ENCODE results near the gene IGFBP4. TPM values are rescaled to one million over a fixed set of nuclear protein-coding genes. Genes with fewer than 3 reads are reported as not detected.

The IGFBP4 gene
- total and polyA plus RNA-seq, 4 experiments from 2014 or later: 3.3 to 6.1 (median 5.5) TPM

DNA sequence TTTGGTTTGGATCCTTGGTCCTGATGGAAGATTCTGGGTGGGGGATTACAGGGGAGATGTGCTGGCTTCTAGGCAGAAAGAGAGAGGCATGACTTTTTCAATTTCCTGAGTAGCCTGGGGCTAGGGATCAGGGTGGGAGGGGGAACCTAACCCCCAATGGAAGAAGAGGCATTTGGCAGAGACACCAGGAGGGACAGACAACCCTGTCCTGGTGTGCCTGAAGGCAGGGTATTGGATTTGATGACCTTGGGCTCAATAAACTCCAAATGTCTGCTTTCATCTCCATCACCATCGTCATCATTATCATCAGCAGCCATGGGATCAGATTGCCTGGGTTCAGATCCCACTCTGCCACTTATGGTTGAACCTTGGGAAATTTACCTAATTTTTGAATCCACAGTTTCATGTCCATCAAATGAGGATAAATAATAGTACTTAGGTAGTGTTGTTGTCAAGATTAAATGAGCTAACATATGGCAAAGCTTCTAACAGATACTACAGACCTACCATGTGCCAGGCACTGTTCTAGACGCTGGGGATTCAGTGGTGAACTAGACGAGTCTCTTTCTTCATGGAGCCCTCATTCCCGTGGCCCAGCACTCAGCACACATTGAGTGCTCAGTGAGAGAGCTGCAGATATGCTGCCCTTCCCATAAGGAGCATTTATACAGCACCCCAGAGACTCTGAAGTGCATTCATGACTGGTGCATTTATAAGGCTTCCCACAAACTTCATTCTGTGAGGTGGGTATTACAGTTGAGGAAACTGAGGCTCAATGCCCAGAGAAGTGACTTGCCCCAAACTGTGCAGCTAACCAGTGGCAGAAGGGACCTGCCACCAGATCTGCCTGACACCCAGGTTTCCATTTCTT lies 26.8 kb downstream of the IGFBP4 start:
- Histone ChIP-seq H3K4me1 (ENCODE audit: insufficient read depth, low read length) (no peaks in the 10 kb centered on the region), H3K4me3 (ENCODE audit: low read length in 2 of 2) (no peak overlapping the region), H3K9me3 (ENCODE audit: control insufficient read depth in 1 of 2, low read length in 2 of 2) (no peaks in the 10 kb centered on the region), H3K36me3 (ENCODE audit: insufficient read depth, low read length) (no peaks in the 10 kb centered on the region), H3K27me3 (ENCODE audit: insufficient read depth, low read length) (no peaks in the 10 kb centered on the region), H3K27ac (ENCODE audit: low read depth, low read length) (no peak overlapping the region)
- Mint-ChIP-seq H3K4me3 (no peak overlapping the region), H3K36me3 (no peaks in the 10 kb centered on the region), H3K9me3 (no peaks in the 10 kb centered on the region), H3K4me1 (no peaks in the 10 kb centered on the region), H3K27ac (no peak overlapping the region), H3K27me3 (no peaks in the 10 kb centered on the region)
- ChIA-PET POLR2A (ENCODE audit: partially characterized antibody) (interaction anchor here (0.6 kb wide), 1 partner anchor 825 kb away, joined by 3 read pairs; no protein-coding TSS in a partner anchor), CTCF (ENCODE audit: partially characterized antibody) (interaction anchor here (0.9 to 2.1 kb wide), 4 partner anchors 55 to 69 kb away, joined by 3 to 6 read pairs (median 4); no protein-coding TSS in a partner anchor)
- no peak for DNase-seq
- intact Hi-C loops (cut with micrococcal nuclease): no loop called here

- Histone ChIP-seq H3K27ac (ENCODE audit: low read depth, low read length) (no peak overlapping the region), H3K4me1 (ENCODE audit: insufficient read depth, low read length) (no peaks in the 10 kb centered on the region), H3K9me3 (ENCODE audit: control insufficient read depth in 1 of 2, low read length in 2 of 2) (no peaks in the 10 kb centered on the region), H3K36me3 (ENCODE audit: insufficient read depth, low read length) (no peaks in the 10 kb centered on the region), H3K4me3 (ENCODE audit: low read length in 2 of 2) (no peak overlapping the region), H3K27me3 (ENCODE audit: insufficient read depth, low read length) (no peaks in the 10 kb centered on the region)
- peak overlapping the region in 2 of 7 donors; percentile 19 to 29 for H3K27ac Mint-ChIP-seq
- peaks cover 0 to under 1% (median 0%) of the 10 kb centered on the region in 8 donors for H3K9me3 Mint-ChIP-seq
- ChIA-PET CTCF (ENCODE audit: partially characterized antibody) (interaction anchor here (1.3 to 2.1 kb wide), 5 partner anchors 27 to 63 kb away, joined by 3 to 8 read pairs (median 4); partner anchors contain the start of gene IGFBP4), POLR2A (ENCODE audit: partially characterized antibody) (interaction anchor here (1.0 to 1.5 kb wide), 2 partner anchors 10 to 76 kb away, joined by 5 read pairs; no protein-coding TSS in a partner anchor)
- intact Hi-C loops (cut with micrococcal nuclease): no loop called here
- no peak for DNase-seq
- H3K27me3 Mint-ChIP-seq: no peaks in the 10 kb centered on the region
- H3K36me3 Mint-ChIP-seq: no peaks in the 10 kb centered on the region
- H3K4me1 Mint-ChIP-seq: peaks cover 1 to 3% (median 2%) of the 10 kb centered on the region in 4 donors
- no peak overlapping the region for H3K4me3 Mint-ChIP-seq
Measured at GRCh38 chr17:40470932-40471828, 27.9 kb downstream of the IGFBP4 start.

- H3K36me3 ChIP-seq (ENCODE audit: insufficient read depth, low read length): no peaks in the 10 kb centered on the region
- Mint-ChIP-seq H3K27ac (peak overlapping the region in 3 of 7 donors; percentile 51 to 66 (median 53)), H3K4me3 (no peak overlapping the region), H3K27me3 (no peaks in the 10 kb centered on the region), H3K9me3 (peaks cover 0 to 2% (median 0%) of the 10 kb centered on the region in 8 donors), H3K36me3 (no peaks in the 10 kb centered on the region), H3K4me1 (peaks cover 1 to 10% (median 4%) of the 10 kb centered on the region in 4 donors)
- no peak for DNase-seq
- H3K27me3 ChIP-seq (ENCODE audit: insufficient read depth, low read length): no peaks in the 10 kb centered on the region
- H3K9me3 ChIP-seq (ENCODE audit: control insufficient read depth in 1 of 2, low read length in 2 of 2): no peaks in the 10 kb centered on the region
- intact Hi-C loops (cut with micrococcal nuclease): no loop called here
- H3K4me1 ChIP-seq (ENCODE audit: insufficient read depth, low read length): peaks cover 8% of the 10 kb centered on the region
- no peak overlapping the region for H3K4me3 ChIP-seq (ENCODE audit: low read length in 2 of 2)
- POLR2A ChIA-PET (ENCODE audit: partially characterized antibody): interaction anchor here (1.0 to 1.5 kb wide), 2 partner anchors 9 to 76 kb away, joined by 5 read pairs; no protein-coding TSS in a partner anchor
- H3K27ac ChIP-seq (ENCODE audit: low read depth, low read length): no peak overlapping the region
- CTCF ChIA-PET (ENCODE audit: partially characterized antibody): interaction anchor here (0.8 to 2.1 kb wide), 5 partner anchors 26 to 61 kb away, joined by 3 to 8 read pairs (median 4); partner anchors contain the start of gene IGFBP4
Measured at GRCh38 chr17:40471846-40472732, 28.8 kb downstream of the IGFBP4 start.

DNA sequence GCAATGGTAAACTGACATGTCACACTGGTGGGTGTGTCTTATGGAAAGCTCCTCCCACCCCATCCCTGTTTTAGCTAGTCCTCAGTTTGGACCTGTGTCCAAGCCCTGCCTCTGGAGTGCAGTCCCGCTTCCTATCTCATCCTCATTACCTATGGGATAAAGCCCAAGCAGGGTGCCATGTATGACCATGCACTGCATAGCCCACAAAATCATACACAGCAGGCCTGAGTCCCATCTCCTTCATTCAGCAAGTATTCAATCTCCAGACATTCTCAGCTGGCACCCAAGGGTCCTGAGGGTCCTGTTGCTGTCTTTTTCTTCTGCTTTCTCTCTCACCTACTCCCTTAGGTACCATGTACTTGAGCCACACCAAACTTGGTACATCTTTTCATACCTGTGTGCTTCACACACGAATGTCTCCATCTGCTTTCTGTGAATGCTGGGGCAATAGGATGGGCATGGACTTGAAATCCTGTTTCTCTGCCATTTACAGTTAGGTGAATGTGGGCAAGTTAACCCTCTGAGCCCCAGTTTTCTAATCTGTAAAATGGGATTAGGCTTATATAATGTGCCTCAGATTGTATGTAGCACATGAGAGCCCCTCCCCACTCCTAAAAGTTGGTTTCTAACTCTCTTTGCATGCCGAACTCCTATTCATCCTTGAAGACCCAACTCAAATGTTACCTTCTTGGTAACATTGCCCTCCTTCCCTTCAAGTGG lies 29.6 kb downstream of the IGFBP4 start:
- Mint-ChIP-seq H3K4me3 (no peak overlapping the region), H3K27ac (peak overlapping the region in 2 of 7 donors; percentile 53 to 64), H3K27me3 (no peaks in the 10 kb centered on the region), H3K9me3 (peaks cover 0 to 2% (median 0%) of the 10 kb centered on the region in 8 donors), H3K36me3 (no peaks in the 10 kb centered on the region), H3K4me1 (peaks cover 1 to 10% (median 4%) of the 10 kb centered on the region in 4 donors)
- Histone ChIP-seq H3K27me3 (ENCODE audit: insufficient read depth, low read length) (no peaks in the 10 kb centered on the region), H3K4me3 (ENCODE audit: low read length in 2 of 2) (no peak overlapping the region), H3K4me1 (ENCODE audit: insufficient read depth, low read length) (peaks cover 16% of the 10 kb centered on the region), H3K27ac (ENCODE audit: low read depth, low read length) (no peak overlapping the region), H3K9me3 (ENCODE audit: control insufficient read depth in 1 of 2, low read length in 2 of 2) (no peaks in the 10 kb centered on the region), H3K36me3 (ENCODE audit: insufficient read depth, low read length) (no peaks in the 10 kb centered on the region)
- no peak for DNase-seq
- ChIA-PET CTCF (ENCODE audit: partially characterized antibody) (interaction anchor here (0.8 to 2.0 kb wide), 3 partner anchors 25 to 33 kb away, joined by 3 to 8 read pairs (median 3); partner anchors contain the start of gene IGFBP4), POLR2A (ENCODE audit: partially characterized antibody) (interaction anchor here (1.5 kb wide), 1 partner anchor 8 kb away, joined by 5 read pairs; no protein-coding TSS in a partner anchor)
- intact Hi-C loops (cut with micrococcal nuclease): no loop called here

GRCh38 chr17:40473573-40474365 lies 30.5 kb downstream of the IGFBP4 start:
- H3K27ac ChIP-seq (ENCODE audit: low read depth, low read length): no peak overlapping the region
- peak overlapping the region in 1 of 8 donors; percentile 39 for H3K4me3 Mint-ChIP-seq
- H3K4me1 ChIP-seq (ENCODE audit: insufficient read depth, low read length): peaks cover 25% of the 10 kb centered on the region
- H3K27me3 Mint-ChIP-seq: no peaks in the 10 kb centered on the region
- peaks cover 0 to 2% (median 0%) of the 10 kb centered on the region in 8 donors for H3K9me3 Mint-ChIP-seq
- no peak overlapping the region for H3K4me3 ChIP-seq (ENCODE audit: low read length in 2 of 2)
- no peak for DNase-seq
- no peaks in the 10 kb centered on the region for H3K36me3 Mint-ChIP-seq
- peaks cover 3 to 18% (median 4%) of the 10 kb centered on the region in 4 donors for H3K4me1 Mint-ChIP-seq
- ChIA-PET POLR2A (ENCODE audit: partially characterized antibody) (no interaction called here), CTCF (ENCODE audit: partially characterized antibody) (interaction anchor here (0.7 to 5.2 kb wide), 4 partner anchors 18 to 171 kb away, joined by 3 to 117 read pairs (median 14); no protein-coding TSS in a partner anchor)
- no peaks in the 10 kb centered on the region for H3K9me3 ChIP-seq (ENCODE audit: control insufficient read depth in 1 of 2, low read length in 2 of 2)
- no peaks in the 10 kb centered on the region for H3K36me3 ChIP-seq (ENCODE audit: insufficient read depth, low read length)
- peak overlapping the region in 1 of 7 donors; percentile 64 for H3K27ac Mint-ChIP-seq
- H3K27me3 ChIP-seq (ENCODE audit: insufficient read depth, low read length): no peaks in the 10 kb centered on the region
- intact Hi-C loops (cut with micrococcal nuclease): no loop called here
